NCI-H2227 (cell line): ENCODE results near the gene AQP12A.

Experiments
- DNase-seq: peaks from one replicate; lab custom pipeline; 2025; ENCODE audit not compliant: unreplicated experiment; lab: John Stamatoyannopoulos, UW

AQP12A gene

DNA sequence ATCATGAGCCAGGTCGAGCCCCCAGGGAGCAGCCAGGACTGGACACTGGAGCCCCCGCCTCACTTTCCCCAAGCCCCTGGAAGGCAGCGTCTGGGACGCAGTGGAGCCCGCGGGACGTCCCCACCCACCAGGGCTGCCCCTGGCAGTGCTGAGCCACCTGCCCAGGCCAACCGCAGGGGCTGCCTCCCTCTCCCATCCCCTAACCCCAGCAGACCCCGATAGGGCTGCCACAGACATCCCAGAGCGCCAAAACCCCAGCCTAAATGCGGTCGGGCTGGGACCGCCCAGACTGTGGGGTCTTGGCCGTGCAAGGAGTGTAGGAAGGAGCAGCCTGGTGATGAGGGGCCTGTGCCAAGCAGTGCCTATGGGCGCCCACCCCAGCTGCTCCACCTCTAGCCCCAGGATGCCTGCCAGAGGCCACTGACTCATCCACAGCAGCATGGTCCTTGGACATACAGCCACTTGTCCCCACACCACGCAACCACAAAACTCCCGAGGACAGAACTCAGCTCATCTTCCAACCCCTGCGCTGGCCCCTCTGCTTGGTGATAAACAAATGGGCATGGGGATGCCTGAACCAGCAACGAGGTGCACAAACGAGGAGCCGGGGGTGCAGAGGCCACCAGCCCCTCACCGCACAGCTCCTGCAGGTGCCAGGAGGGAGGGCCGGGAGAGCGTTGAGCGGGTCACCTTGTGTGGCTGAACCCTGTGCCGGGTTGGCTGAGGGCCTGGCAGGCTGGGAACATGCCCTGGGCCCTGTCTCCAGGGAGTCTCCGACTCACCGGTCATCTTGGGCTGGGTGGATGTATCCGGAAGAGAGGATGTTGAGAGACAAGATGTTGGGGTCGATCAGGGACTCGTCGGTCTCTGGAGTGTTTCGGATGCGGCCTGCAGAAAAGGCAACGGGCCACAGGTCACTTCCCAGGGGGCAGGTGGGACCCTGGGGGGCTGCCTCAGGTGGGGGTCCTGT, 44.9 kb downstream of the AQP12A start:
- DNase-seq, result no peak

DNA sequence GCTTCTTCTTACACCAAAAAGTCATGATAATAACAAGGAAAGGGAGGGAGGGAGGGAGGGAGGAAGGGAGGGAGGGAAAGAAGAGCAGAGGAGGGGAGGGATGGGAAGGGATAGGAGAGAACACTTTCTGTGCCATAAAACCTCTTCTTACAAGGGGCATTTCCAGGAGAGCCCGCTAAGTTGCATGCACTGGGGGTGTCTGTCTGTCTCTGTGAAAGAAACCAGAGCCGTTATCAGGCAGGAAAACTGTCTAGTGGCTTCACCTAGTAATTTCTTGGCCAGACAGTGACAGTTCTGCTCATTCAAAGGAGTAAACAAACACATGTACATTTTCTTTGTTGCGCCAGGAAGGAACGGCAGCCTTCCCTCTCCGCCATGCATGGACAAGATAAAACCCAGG, 45.8 kb downstream of the AQP12A start:
- peak; percentile 18 for DNase-seq

DNA sequence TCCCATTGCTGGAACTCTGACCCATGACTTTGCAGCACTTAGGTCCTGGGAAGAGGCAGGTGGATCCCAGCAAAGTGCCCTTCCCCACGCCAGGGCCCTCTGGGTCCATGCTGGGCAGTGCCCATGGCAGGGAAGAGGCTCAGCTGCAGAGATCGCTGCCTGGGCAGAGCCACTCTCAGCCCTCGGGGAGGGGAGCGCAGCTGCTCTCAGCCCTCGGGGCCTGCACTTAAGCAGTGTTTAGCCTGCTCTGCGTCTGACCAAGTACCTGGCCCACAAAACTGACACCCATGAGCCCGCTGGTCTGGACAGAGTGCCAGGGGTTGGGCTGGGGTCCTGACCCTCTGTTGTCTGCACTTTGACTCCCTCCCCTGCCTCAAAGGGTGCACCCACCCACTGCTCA, 46.3 kb downstream of the AQP12A start:
- no peak for DNase-seq

DNA sequence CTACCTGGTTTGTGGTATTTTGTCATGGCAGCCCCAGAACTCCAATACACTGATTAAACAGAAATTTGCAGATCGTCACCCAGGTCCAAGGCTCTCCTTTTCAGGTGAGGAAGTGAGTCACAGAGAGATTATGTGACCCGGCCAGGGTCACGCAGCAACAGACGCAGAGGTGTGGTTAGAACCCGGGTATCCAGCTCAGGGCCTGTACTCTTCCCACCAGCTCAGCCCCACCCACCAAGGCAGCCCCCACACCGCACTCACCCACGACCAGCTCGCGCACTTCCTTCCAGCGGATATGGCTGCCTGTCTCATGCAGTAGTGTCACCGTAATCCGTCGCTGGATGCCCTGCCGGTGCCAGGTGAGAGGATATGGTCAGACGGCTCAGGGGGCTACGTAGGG, 48.1 kb downstream of the AQP12A start:
- DNase-seq, result peak; percentile 12

DNA sequence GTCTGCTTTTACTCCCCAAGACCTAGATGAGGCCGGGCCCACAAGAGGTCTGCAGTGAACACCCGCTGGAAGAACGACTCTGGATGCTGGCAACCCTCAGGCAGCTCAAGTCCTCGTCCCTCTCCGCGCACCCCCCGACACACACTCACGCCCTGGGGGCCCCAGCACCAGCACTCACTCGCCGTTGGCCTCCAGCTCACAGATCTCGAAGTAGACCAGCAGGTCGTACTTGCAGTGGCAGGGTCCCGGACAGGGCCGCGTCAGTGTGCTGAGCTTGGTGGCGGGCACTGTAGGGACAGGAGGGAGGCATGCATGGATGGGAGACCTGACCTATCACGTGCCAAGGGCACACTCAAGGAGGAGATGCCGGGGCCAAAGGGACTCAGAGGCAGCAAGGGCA, 49.4 kb downstream of the AQP12A start:
- no peak for DNase-seq

DNA sequence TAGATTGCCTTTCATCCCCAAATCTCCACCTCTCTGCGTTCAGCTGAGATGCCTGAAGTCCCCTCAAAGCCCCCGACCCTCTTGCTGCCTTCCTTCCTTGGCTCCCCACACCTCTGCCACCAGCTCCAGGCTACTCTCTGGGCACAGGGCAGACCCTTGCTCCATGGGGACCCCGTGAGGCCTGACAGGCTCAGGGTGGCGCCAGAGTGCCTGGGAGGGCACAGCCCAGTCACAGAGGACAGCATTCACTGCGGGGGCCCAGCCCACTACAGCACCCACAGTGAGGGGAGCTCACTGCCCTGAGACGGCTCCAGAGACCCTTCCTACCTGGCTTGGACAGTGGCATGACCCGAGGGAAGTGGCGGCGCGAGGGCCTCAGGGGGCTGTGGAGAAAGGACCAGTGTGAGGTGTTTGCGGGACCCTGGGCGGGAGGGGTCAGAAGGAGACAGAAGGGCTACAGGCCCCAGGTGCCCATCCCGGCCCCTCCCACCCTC, 51.0 kb downstream of the AQP12A start:
- no peak for DNase-seq

DNA sequence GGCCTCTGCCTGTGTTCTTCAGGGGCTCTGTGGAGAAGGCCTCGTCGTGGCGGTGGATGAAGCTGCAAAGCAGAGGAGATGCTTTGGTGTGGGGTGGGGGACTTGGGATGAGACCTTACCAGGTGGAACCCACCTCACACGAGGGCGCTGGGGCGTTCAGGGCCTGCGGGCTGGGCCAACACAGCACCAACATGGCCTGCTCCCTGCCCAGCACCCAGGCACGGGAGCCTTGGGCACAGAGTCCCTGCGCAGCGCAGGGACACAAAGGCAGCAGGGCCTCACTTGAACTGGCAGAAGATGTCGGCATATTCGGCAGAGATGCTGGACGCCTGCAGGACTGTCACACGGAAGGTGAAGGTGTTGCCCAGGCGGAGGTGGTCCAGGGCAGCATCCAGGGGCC, 53.8 kb downstream of the AQP12A start:
- no peak for DNase-seq

DNA sequence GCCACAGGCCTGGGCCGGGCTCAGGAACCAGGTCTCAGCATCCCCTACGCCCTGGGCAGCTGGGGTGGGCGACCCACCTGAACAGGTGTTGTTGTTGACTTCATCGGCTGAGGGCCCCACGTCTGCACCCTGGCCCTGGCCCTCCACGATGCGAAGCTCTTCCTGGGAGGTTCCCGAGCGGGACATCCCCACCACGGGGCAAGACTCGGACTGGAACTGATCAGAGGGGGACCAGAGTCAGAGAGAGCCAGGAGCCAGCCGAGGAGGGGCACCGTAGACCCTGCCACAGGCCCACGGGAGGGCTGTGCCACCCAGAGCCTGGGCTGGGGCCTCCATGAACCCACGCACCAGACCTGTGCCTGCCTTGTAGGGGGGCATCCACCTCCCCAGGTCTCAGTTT, 54.3 kb downstream of the AQP12A start:
- DNase-seq, result no peak

DNA sequence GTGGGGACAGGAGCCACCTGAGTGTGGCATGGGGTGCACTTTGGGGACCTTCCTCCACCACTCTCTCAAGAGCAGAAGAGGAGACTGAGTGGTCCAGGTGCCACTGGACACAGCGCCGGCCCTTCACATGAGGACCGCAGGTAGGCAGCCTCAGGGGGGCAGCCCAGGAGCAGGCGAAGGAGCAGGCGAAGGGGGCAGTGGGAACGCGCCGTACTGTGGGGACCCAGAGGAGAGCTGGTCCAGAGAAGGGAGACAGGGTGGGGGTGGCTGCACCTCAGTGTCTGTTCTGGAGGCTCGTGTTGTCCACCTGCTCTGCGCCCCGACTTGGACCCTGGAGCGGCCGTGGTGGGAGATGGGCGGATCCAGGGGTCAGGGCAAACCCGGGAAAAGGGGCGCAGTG, 55.0 kb downstream of the AQP12A start:
- DNase-seq, result no peak

DNA sequence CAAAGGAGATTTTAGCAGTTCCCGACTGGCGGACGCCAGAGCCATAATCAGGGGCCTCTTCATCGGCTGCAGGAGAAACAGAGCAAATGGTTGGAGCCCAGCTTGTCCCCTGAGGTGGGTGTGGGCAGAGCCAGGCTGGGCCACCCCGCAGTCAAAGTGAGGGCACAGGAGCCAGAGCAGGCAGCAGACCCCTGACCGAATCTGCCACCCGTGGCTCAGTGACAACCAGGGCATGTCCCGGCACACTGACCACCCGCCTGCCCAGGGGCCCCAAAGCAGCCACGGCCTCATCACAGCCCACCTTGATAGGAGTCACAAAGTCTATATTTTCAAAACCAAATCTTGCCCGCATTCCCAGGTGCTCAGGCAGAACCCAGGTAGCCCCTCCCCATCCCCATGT, 55.6 kb downstream of the AQP12A start:
- DNase-seq, result no peak
